ENCODE measurements around the gene ATP11C. TPM values are rescaled to one million over a fixed set of nuclear protein-coding genes. Genes with fewer than 3 reads are reported as not detected.

ATP11C gene
- polyA plus RNA-seq, 3 donors, result 39.4 to 44.5 (median 41.4) TPM

GRCh38 chrX:139815771-139816170, 117.1 kb downstream of the ATP11C start:
- no peak for DNase-seq (ENCODE audit: low read depth in 3 of 3, low spot score in 2 of 3)

DNA sequence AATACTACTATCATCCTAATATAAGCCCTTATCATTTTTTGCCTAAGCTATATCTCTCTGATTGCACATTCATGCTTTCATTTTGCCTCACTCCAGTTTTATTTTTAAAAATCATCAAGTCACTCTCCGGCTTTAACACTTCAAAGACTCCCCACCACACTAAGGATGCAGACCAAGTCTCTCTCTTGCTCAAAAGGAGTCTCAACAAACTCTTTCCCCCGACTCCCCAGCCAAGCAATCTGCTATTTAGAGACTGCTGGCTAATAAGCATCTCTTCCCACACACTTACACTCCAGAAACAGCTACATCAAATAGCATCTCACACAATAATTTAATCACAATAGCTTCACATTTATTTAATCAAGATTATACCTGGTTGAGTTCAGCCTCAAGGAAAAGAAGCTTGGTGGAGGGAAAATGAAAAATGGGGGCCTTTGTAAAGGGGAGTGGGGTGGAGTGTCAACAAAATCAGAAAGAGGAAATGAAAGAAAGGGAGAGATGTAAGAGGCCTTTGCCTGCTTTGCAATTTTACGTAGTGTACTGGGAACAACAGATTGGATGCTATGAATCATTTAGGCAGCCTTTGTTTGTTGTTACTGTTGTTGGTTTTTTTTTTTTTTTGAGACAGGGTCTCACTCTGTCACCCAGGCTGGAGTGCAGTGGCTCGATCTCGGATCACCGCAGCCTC, 120.8 kb downstream of the ATP11C start:
- DNase-seq (ENCODE audit: low read depth in 3 of 3, low spot score in 2 of 3), result no peak

DNA sequence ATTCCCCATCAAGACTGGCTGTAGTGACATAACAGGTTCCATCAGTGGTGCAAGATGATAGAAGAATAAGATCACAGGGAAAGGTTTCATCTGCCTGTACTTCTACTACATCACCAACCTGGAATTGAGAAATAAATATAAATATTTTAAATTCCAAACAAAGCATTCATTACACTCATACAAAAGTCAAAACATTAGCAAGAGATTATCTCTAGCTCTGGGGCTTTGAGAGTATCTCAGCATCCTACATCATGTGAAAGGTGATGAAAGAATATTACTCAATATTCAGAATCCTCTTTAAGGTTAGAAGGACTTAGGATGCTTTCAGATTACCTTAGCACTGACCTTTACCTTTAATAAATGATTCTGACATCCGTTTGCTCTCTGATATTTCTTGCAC, 128.4 kb downstream of the ATP11C start:
- DNase-seq (ENCODE audit: low read depth in 3 of 3, low spot score in 2 of 3), result no peak

GRCh38 chrX:139803224-139803623, 129.6 kb downstream of the ATP11C start:
- no peak for DNase-seq (ENCODE audit: low read depth in 3 of 3, low spot score in 2 of 3)

GRCh38 chrX:139802048-139802447, 130.8 kb downstream of the ATP11C start:
- DNase-seq (ENCODE audit: low read depth in 3 of 3, low spot score in 2 of 3), result no peak

DNA sequence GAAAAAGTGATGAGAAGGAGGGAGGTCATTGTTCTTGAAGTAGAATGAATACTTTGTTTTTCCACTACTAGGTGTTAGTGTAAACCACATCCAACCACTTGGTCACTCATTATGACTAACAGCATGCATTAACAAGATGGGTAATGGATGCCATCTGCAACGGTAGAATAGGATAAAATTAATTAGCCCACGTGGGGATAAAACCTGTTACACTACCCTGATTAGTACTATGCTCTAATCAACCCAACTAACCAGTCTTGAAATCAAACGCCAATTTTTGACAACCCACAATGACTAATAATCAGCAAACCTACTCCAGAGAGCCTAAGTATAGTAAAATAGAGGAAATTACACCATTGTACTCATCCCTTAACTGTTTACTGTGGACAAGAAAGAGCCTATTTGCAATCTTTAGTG, 131.4 kb downstream of the ATP11C start:
- DNase-seq (ENCODE audit: low read depth in 3 of 3, low spot score in 2 of 3), result no peak

DNA sequence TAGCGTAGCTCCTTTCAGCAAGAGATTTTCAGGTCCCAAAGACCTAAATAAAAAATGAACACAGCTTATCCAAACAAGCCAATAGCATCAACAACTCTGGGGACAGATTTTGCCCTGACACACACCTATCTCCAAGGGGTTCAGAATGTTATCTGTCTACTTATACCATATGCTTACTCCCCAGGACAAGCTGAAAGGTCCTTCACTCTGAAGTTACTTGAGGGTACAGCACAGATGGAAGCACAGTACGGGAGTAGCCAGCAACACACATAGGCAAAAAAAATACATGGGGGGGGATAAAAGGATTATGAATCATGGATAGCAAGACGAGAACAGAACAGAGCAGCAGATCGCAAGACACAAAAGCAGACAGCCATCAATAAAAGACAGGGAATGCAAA, 134.2 kb downstream of the ATP11C start:
- no peak for DNase-seq (ENCODE audit: low read depth in 3 of 3, low spot score in 2 of 3)

DNA sequence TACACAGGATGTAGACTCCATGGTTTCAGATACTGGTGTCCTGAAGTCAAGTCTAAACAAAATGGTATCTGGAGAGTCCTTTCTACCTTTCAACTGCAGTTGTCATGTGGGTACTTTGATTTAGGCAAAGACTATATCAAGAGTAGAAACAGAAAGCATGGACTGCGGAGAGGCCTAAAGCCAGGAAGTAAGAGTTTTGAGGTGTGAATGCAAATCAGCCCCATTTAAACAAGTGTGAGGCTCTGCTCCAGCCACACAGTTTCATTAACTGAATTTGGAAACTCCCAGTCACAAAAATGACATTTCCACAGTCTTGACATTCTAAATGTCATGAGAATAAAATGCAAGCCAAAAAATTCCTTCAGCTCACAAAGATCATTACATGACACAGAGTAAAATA, 137.7 kb downstream of the ATP11C start:
- DNase-seq (ENCODE audit: low read depth in 3 of 3, low spot score in 2 of 3), result no peak

GRCh38 chrX:139787601-139788000, 145.3 kb downstream of the ATP11C start:
- no peak for DNase-seq (ENCODE audit: low read depth in 3 of 3, low spot score in 2 of 3)

DNA sequence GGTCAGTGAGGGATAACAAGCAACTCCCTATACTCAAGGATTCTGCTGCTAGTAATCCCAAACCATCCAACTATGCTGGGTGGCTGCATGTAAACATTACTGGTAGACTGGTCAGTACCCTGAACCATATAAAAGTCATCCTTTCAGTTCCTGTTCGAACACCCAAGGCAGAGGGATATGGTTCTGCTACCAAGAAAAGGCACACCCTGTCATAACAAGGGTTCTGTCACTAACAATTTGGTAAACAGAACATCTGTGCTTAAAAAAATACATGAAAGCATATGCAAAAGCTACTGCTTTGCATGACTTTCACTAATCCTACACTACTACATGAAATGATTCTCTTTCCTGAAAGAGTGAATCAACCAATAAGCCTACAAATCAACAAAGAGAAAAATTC, 148.0 kb downstream of the ATP11C start:
- no peak for DNase-seq (ENCODE audit: low read depth in 3 of 3, low spot score in 2 of 3)

DNA sequence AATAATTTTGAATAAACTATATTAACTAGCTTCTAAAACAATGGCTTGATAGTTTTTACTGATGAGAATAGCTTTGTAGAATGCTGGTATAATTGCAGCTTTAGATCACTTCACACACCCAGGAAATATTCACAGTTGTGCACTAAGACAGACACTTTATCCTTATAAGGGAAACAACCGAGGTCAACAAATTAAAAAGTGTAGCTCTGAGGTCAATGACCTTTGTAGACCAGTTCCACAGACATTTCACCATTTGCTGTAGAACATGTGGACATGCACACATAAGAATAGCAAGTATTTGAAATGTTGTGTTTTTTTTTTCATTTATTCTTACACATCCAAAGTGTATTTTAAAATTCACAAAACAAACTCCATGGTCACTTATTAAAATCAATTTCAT, 148.9 kb downstream of the ATP11C start:
- DNase-seq (ENCODE audit: low read depth in 3 of 3, low spot score in 2 of 3), result no peak

GRCh38 chrX:139783030-139783429, 149.8 kb downstream of the ATP11C start:
- DNase-seq (ENCODE audit: low read depth in 3 of 3, low spot score in 2 of 3), result no peak

DNA sequence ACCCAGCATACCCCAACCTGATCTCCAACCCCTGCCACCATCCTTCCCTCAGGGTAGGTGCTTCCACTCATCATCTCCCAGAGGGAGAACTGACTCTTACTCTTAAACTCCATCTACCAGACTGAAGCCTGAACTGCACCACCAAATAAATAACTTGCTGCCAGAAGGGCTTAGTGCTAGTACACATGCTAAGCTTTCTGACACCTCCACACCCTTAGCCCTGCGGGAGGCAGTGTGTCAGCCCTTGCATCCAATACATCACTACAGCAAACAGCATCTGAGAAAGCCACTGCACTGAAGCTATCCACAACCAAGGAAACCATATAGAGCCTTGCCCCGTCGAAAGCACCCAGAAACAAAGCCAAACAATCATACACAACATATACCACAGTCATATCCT, 156.3 kb downstream of the ATP11C start:
- no peak for DNase-seq (ENCODE audit: low read depth in 3 of 3, low spot score in 2 of 3)

- DNase-seq (ENCODE audit: low read depth in 3 of 3, low spot score in 2 of 3), result no peak
These were observed 162.5 kb downstream of the ATP11C start for GRCh38 chrX:139770366-139770765.

GRCh38 chrX:139766545-139766983, 166.3 kb downstream of the ATP11C start:
- DNase-seq (ENCODE audit: low read depth in 3 of 3, low spot score in 2 of 3), result no peak

DNA sequence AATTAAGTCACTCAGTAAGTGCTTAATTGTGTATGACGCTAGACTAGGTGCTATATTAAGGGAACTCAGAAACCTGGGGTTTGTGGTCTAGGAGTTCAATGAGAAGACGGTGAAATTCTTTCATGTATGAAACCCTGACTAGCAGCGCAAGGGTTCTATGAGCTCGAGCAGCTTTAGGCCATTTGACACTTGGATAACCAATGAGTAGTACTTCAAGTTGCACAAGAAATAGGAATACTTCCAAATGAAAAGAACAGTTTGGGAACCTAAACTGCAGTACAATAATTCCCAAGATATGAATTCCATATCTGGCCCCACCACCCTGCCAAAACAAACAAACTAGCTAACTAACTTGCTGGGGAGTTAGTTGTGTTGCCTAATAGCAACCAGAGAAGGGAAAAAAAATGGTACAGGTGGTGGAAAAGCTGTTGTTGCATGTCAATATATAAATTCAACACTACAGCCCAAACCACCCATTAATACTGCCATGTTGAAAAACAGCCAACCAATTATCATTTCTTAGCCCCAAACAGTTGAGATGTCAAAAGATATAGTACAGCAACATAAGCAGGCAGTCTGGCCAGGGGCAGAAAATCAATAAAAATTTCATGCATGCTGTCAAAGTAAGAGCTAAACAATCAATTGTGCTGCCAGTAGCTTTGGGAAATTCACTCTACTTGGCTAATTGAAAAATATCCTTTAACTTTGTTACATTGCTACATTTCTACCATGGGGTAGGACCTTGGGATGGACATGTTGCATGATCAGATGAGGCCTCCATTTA, 170.3 kb downstream of the ATP11C start:
- DNase-seq (ENCODE audit: low read depth in 3 of 3, low spot score in 2 of 3), result no peak

- DNase-seq (ENCODE audit: low read depth in 3 of 3, low spot score in 2 of 3), result peak in 1 of 3 donors; percentile 0
These were observed 173.2 kb downstream of the ATP11C start for GRCh38 chrX:139759637-139760036.

DNA sequence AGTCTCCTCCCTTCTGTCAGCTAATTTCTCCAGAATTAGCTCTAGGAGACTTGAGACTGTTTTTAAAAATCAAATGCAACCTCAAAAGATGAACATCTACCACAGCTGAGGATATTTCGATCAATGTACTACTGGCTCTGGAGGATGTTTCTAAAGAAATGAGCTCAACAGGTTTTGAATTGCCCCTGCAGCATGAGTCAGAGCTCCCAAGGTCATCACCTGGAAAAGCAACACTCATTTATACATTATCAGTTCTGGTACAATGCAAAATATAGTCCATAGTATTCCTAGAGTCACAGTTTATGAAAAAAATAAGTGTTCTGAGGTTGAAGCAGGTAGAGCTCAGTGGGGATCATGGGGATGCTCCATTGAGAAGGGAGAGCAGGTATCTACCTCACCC, 174.0 kb downstream of the ATP11C start:
- DNase-seq (ENCODE audit: low read depth in 3 of 3, low spot score in 2 of 3), result no peak

GRCh38 chrX:139758250-139758649, 174.6 kb downstream of the ATP11C start:
- no peak for DNase-seq (ENCODE audit: low read depth in 3 of 3, low spot score in 2 of 3)

GRCh38 chrX:139751053-139751452, 181.8 kb downstream of the ATP11C start:
- DNase-seq (ENCODE audit: low read depth in 3 of 3, low spot score in 2 of 3), result no peak

- DNase-seq (ENCODE audit: low read depth in 3 of 3, low spot score in 2 of 3), result no peak
These were observed 182.5 kb downstream of the ATP11C start for GRCh38 chrX:139750390-139750789.

- DNase-seq (ENCODE audit: low read depth in 3 of 3, low spot score in 2 of 3), result no peak
These were observed 193.7 kb downstream of the ATP11C start for GRCh38 chrX:139739138-139739537.
